ENCODE results near the gene G6PD.
A peak's percentile ranks its signal among the peaks of the same experiment; 100 is the strongest.
"Not testable (repeated sequence)": the region's sequence is repeated elsewhere in the genome, so short reads cannot be mapped to it uniquely, and the experiment has no call there.

The G6PD gene

GRCh38 chrX:154515090-154515965 is 31.3 kb downstream of the G6PD start:
- DNase-seq = no peak

GRCh38 chrX:154513716-154514115 is 32.9 kb downstream of the G6PD start:
- no peak for DNase-seq

GRCh38 chrX:154512879-154513553 is 33.6 kb downstream of the G6PD start:
- DNase-seq = no peak

GRCh38 chrX:154511761-154512160 is 34.9 kb downstream of the G6PD start:
- DNase-seq = no peak

- DNase-seq = no peak
These were observed 37.2 kb downstream of the G6PD start for GRCh38 chrX:154509455-154509854.

GRCh38 chrX:154508384-154508745 is 38.3 kb downstream of the G6PD start:
- no peak for DNase-seq

GRCh38 chrX:154507673-154508383 is 38.8 kb downstream of the G6PD start:
- DNase-seq = no peak

- DNase-seq = no peak
These were observed 39.9 kb downstream of the G6PD start for GRCh38 chrX:154506483-154507332.

GRCh38 chrX:154505734-154506133 is 40.9 kb downstream of the G6PD start:
- DNase-seq = no peak

GRCh38 chrX:154502989-154503388 is 43.7 kb downstream of the G6PD start:
- DNase-seq = no peak

- no peak for DNase-seq
These were observed 44.5 kb downstream of the G6PD start for GRCh38 chrX:154502098-154502497.

- DNase-seq = not testable (repeated sequence)
These were observed 45.2 kb downstream of the G6PD start for GRCh38 chrX:154501423-154501822.

GRCh38 chrX:154496591-154497137 is 50.0 kb downstream of the G6PD start:
- DNase-seq = not testable (repeated sequence)

GRCh38 chrX:154495472-154495922 is 51.1 kb downstream of the G6PD start:
- DNase-seq = no peak

- DNase-seq = no peak
These were observed 51.9 kb downstream of the G6PD start for GRCh38 chrX:154494715-154495114.

GRCh38 chrX:154490414-154491083 is 56.1 kb downstream of the G6PD start, which contains the start of gene SLC10A3:
Gene SLC10A3 (minus strand): TSS chrX:154490629. CDS start chrX:154488940, 1,689 bp downstream.
- DNase-seq = peak; percentile 21 to 93 (median 84)

- DNase-seq = peak in 5 of 14 donors; percentile 8 to 44 (median 30)
These were observed 56.6 kb downstream of the G6PD start for GRCh38 chrX:154490021-154490413.

GRCh38 chrX:154489182-154489581 is 57.5 kb downstream of the G6PD start:
- DNase-seq = no peak

- no peak for DNase-seq
These were observed 58.1 kb downstream of the G6PD start for GRCh38 chrX:154488336-154489075.
